GM06990 (cell line): Measurements from ENCODE around the gene PRKCA.

Experiments
- DNase-seq: peaks from one replicate; pipeline ENCODE4 v3.0.0-alpha.2; 2011; ENCODE audit not compliant: insufficient read length; ENCODE audit errors: extremely low read depth
- H3K27me3 ChIP-seq: replicated peaks from 2 replicates; pipeline ENCODE4 v1.6.0; 2011; ENCODE audit warnings: low read length; ENCODE audit not compliant: control insufficient read depth, insufficient read depth
- H3K36me3 ChIP-seq: 2 replicates; pipeline ENCODE4 v1.5.1; 2011; ENCODE audit warnings: low read length; ENCODE audit not compliant: control insufficient read depth, insufficient read depth
- H3K4me3 ChIP-seq: replicated peaks from 2 replicates; pipeline ENCODE4 v1.5.1; 2011; ENCODE audit warnings: low read depth, mild to moderate bottlenecking, control low read depth, low read length
- TF ChIP-seq, protein P1 (sequence below): IDR thresholded peaks from 2 replicates; pipeline ENCODE4 v1.5.1; 2011; ENCODE audit warnings: low read length, control low read depth, mild to moderate bottlenecking, inconsistent platforms; ENCODE audit not compliant: insufficient read depth, poor library complexity, severe bottlenecking

The PRKCA gene

DNA sequence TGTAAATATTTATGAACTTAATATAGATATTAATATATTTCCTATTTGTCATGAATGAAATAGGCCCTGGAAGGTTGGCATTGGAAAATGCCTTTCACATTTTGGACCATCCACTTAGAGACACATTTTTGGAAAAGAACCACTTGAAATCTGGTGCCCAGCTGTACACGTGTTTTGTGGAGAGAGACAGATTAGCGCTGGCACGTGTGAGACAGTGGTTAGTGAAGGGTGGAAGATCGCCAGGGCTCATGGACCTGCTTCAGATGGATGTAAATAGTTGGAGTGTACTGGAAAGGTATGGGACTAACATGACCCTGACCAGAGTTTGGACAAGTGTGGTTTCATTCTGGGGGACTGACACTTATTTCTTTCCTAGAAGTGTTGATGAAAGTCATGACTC is 222.9 kb downstream of the PRKCA start:
- Histone ChIP-seq H3K36me3 (no peaks in the 10 kb centered on the region), H3K4me3 (no peak overlapping the region), H3K27me3 (no peaks in the 10 kb centered on the region)
- no peak for DNase-seq
- TF ChIP-seq, protein P1, sequence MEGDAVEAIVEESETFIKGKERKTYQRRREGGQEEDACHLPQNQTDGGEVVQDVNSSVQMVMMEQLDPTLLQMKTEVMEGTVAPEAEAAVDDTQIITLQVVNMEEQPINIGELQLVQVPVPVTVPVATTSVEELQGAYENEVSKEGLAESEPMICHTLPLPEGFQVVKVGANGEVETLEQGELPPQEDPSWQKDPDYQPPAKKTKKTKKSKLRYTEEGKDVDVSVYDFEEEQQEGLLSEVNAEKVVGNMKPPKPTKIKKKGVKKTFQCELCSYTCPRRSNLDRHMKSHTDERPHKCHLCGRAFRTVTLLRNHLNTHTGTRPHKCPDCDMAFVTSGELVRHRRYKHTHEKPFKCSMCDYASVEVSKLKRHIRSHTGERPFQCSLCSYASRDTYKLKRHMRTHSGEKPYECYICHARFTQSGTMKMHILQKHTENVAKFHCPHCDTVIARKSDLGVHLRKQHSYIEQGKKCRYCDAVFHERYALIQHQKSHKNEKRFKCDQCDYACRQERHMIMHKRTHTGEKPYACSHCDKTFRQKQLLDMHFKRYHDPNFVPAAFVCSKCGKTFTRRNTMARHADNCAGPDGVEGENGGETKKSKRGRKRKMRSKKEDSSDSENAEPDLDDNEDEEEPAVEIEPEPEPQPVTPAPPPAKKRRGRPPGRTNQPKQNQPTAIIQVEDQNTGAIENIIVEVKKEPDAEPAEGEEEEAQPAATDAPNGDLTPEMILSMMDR, result no peak

DNA sequence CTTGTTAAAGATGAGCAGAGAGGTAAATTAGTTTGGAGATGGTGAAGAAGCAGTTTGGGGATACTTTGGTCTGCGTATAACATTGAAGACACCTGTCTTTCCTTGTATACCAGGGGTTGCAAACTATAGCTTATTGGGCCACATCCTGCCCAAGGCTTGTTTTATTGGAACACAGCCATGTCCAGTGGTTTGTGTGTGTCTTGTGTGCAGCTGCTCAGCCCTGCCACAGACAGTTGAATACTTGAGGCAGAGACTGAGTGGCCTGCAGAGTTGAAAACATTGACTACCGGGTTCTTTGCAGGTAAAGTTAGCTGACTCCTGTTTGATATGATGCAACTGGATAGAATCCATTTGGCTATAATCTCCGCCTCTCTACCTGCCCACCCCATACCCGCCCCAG is 224.4 kb downstream of the PRKCA start:
- DNase-seq, result no peak
- TF ChIP-seq, protein P1, result no peak
- no peaks in the 10 kb centered on the region for H3K36me3 ChIP-seq
- H3K4me3 ChIP-seq, result no peak overlapping the region
- no peaks in the 10 kb centered on the region for H3K27me3 ChIP-seq

DNA sequence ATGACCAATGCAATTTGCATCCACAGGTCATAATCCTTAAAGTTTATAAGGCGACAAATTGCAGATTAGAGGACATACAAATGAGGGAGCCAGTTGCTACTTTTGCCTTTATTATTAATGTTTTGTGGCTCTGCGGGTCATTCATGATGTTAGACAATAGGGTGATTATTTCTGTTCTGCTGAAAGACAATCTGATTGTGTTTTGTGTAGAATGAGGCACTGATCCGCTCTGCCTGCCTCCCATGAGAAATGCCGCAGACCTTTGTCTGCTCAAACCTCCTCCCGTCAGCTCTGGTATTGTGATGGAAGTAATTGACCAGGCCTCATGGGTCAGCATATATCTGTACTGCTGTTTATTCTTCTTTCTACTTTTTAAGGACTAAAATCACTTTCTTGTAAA is 224.9 kb downstream of the PRKCA start:
- Histone ChIP-seq H3K27me3 (no peaks in the 10 kb centered on the region), H3K36me3 (no peaks in the 10 kb centered on the region), H3K4me3 (no peak overlapping the region)
- TF ChIP-seq, protein P1, result no peak
- DNase-seq, result no peak

DNA sequence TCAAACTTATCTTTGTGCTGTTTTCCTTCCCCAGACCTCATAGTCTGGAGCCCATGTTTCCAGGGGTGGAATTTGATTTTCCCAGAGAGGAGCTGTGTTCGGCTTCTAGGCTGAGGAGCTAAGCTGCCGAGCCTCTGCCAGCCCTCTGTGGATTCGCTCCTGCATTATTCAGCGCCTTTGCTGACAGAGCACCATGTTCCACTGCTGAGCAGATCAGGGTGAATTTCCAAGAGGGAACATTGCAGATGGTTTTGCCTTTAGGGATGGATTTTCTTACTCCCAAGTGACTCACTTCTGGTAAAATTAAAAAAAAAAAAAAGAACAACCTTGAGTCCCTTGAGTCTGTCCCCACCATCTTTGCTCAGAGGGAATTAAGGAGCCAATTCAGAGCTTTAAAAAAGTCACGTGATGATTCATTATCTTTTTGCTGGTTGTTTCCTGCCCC is 229.5 kb downstream of the PRKCA start:
- H3K4me3 ChIP-seq, result no peak overlapping the region
- no peak for DNase-seq
- H3K27me3 ChIP-seq, result no peaks in the 10 kb centered on the region
- H3K36me3 ChIP-seq, result no peaks in the 10 kb centered on the region
- TF ChIP-seq, protein P1, result no peak

DNA sequence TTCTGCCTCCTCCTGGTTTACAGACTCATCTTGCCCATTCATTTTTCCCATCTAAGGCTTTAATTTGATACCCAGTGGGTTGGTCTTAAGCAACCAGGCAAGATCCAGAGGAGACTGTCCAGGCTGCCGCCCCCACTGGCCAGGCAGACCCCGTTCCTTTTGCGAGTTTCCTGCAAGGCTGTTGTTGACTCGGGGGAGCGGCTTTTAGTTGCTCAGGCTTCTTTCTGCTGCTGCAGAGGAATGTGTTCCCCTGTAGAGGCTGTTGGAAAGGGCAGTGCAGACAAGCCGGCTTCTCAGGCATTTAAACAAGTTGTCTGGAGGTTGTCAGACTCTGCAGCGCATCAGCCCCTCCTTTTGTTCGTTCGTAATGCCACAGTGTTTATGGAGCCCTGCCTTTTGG is 231.2 kb downstream of the PRKCA start:
- TF ChIP-seq, protein P1, result no peak
- no peak overlapping the region for H3K4me3 ChIP-seq

DNA sequence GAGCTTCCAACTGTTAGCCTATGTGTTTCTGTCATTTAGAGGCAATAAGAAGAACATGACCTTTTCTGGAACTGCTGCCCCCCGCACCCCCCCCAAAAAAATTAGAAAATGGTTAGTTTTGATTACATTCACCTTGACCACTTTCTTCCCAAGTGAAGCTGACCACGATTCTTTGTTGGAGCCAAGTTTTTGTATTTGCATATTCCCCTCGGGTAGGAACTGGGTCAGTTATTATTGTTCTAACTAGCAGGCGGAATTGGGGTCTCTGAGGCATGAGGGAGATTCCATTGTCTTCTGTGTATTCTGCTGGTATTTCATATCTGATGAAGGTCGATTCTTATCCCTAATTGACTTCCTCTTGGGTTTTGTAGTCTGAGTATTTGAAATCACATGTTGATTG is 231.6 kb downstream of the PRKCA start:
- no peak for DNase-seq
- H3K36me3 ChIP-seq, result no peaks in the 10 kb centered on the region
- TF ChIP-seq, protein P1, result no peak

More for the DNA sequence above, 231.2 kb downstream of the PRKCA start:
- DNase-seq, result no peak
- Histone ChIP-seq H3K36me3 (no peaks in the 10 kb centered on the region), H3K27me3 (no peaks in the 10 kb centered on the region)

More for the DNA sequence above, 231.6 kb downstream of the PRKCA start:
- Histone ChIP-seq H3K4me3 (no peak overlapping the region), H3K27me3 (no peaks in the 10 kb centered on the region)
